ENCODE measurements around the gene ALG14.
"Not testable (repeated sequence)": the region's sequence is repeated elsewhere in the genome, so short reads cannot be mapped to it uniquely, and the experiment has no call there.

ALG14 gene

GRCh38 chr1:95041491-95042165, 31.1 kb downstream of the ALG14 start:
- no peak for DNase-seq (ENCODE audit: low read depth)

- DNase-seq (ENCODE audit: low read depth): no peak
Measured at GRCh38 chr1:95040032-95040525, 32.7 kb downstream of the ALG14 start.

- no peak for DNase-seq (ENCODE audit: low read depth)
Measured at GRCh38 chr1:95039360-95040031, 33.3 kb downstream of the ALG14 start.

GRCh38 chr1:95035536-95035935, 37.2 kb downstream of the ALG14 start:
- no peak for DNase-seq (ENCODE audit: low read depth)

- DNase-seq (ENCODE audit: low read depth): no peak
Measured at GRCh38 chr1:95034506-95034905, 38.2 kb downstream of the ALG14 start.

- no peak for DNase-seq (ENCODE audit: low read depth)
Measured at GRCh38 chr1:95033843-95034242, 38.9 kb downstream of the ALG14 start.

- DNase-seq (ENCODE audit: low read depth): no peak
Measured at GRCh38 chr1:95029532-95029931, 43.2 kb downstream of the ALG14 start.

- no peak for DNase-seq (ENCODE audit: low read depth)
Measured at GRCh38 chr1:95028954-95029353, 43.8 kb downstream of the ALG14 start.

- DNase-seq (ENCODE audit: low read depth): no peak
Measured at GRCh38 chr1:95027046-95027445, 45.7 kb downstream of the ALG14 start.

- DNase-seq (ENCODE audit: low read depth): no peak
Measured at GRCh38 chr1:95023399-95024043, 49.2 kb downstream of the ALG14 start.

GRCh38 chr1:95022644-95022926, 50.2 kb downstream of the ALG14 start:
- no peak for DNase-seq (ENCODE audit: low read depth)

GRCh38 chr1:95021805-95022643, 50.7 kb downstream of the ALG14 start:
- no peak for DNase-seq (ENCODE audit: low read depth)

GRCh38 chr1:95021119-95021518, 51.6 kb downstream of the ALG14 start:
- no peak for DNase-seq (ENCODE audit: low read depth)

- DNase-seq (ENCODE audit: low read depth): not testable (repeated sequence)
Measured at GRCh38 chr1:95019466-95019865, 53.3 kb downstream of the ALG14 start.

- no peak for DNase-seq (ENCODE audit: low read depth)
Measured at GRCh38 chr1:95018602-95019369, 54.0 kb downstream of the ALG14 start.

GRCh38 chr1:95017775-95018174, 55.0 kb downstream of the ALG14 start:
- DNase-seq (ENCODE audit: low read depth): no peak

- no peak for DNase-seq (ENCODE audit: low read depth)
Measured at GRCh38 chr1:95015076-95015475, 57.7 kb downstream of the ALG14 start.

- DNase-seq (ENCODE audit: low read depth): no peak
Measured at GRCh38 chr1:95013950-95014574, 58.7 kb downstream of the ALG14 start.

- DNase-seq (ENCODE audit: low read depth): no peak
Measured at GRCh38 chr1:95012389-95012788, 60.4 kb downstream of the ALG14 start.

GRCh38 chr1:95010158-95010557, 62.6 kb downstream of the ALG14 start:
- DNase-seq (ENCODE audit: low read depth): no peak

GRCh38 chr1:95007687-95008086, 65.1 kb downstream of the ALG14 start:
- no peak for DNase-seq (ENCODE audit: low read depth)
